Amygdala (tissue), 56 donors: Measurements from ENCODE around the gene ADAM29.
"Not testable (repeated sequence)": the region's sequence is repeated elsewhere in the genome, so short reads cannot be mapped to it uniquely, and the experiment has no call there.

ENCODE experiments used
- DNase-seq, 56 donors: peaks; one replicate each; lab custom pipeline; 2025; lab: John Stamatoyannopoulos, UW

Gene ADAM29

DNA sequence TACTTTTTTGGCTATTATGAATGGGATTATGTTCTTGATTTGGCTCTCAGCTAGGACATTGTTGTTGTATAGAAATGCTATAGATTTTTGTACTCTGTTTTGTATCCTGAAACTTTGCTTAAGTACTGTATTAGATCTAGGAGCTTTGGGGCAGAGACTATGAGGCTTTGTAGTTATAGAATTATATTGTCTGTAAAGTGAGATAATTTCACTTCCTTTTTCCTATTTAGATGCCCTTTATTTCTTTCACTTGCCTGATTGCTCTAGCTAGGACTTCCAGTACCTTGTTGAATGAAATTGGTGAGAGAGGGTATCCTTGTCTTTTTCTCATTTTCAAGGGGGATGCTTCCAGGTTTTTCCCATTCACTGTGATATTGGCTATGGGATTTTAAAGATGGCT lies 28.1 kb downstream of the ADAM29 start:
- no peak for DNase-seq

GRCh38 chr4:174948826-174949225 lies 30.7 kb downstream of the ADAM29 start:
- no peak for DNase-seq

- no peak for DNase-seq
Measured at GRCh38 chr4:174972911-174973310, 54.8 kb downstream of the ADAM29 start.

- peak in 5 of 56 donors; percentile 3 to 12 (median 5) for DNase-seq
Measured at GRCh38 chr4:174973336-174973735, 55.2 kb downstream of the ADAM29 start.

- DNase-seq, result no peak
Measured at GRCh38 chr4:174983128-174983750, 65.1 kb downstream of the ADAM29 start.

DNA sequence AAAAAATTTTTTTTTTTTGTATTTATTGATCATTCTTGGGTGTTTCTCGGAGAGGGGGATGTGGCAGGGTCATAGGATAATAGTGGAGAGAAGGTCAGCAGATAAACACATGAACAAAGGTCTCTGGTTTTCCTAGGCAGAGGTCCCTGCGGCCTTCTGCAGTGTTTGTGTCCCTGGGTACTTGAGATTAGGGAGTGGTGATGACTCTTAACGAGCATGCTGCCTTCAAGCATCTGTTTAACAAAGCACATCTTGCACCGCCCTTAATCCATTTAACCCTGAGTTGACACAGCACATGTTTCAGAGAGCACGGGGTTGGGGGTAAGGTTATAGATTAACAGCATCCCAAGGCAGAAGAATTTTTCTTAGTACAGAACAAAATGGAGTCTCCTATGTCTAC lies 65.7 kb downstream of the ADAM29 start:
- not testable (repeated sequence) for DNase-seq

GRCh38 chr4:174989791-174990190 lies 71.6 kb downstream of the ADAM29 start:
- DNase-seq, result no peak

DNA sequence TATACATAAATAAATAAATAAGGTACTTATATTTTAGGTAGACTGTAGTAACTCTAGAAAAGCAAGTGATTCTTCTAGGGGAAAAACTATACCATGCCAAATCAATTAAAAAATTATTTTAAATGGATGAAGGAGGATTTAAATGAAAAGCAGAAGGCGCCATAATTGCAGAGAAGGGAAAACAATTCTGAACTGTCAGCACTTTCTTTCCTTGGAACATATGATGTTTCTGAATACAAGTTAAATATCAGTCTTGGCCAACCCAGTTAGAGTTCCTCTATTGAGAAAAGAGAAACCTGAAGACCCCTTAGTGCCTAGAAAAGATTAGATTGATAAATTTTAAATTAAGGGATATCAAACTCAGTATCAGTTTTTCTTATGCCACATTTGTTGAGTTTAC lies 75.8 kb downstream of the ADAM29 start:
- DNase-seq, result no peak

- DNase-seq, result no peak
Measured at GRCh38 chr4:174996079-174996478, 77.9 kb downstream of the ADAM29 start.

GRCh38 chr4:174999407-174999806 lies 81.2 kb downstream of the ADAM29 start:
- no peak for DNase-seq

DNA sequence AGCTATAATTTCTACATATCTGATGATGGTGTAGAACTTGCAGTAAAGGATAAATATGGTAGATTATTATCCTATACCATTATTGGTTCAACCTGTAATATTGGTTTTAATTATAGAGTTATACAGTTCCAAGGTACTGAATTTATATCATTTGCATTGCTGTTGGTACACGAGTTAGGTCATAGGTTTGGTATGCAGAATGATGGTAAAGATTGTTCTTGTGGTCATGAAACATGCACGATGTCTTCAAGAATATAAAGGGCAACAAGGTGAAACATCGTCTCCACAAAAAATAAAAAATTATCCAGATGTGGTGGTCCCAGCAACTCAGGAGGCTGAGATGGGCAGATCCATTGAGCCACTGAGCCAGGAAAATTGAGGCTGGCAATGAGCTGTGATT lies 99.6 kb downstream of the ADAM29 start:
- no peak for DNase-seq

GRCh38 chr4:175019447-175019846 lies 101.3 kb downstream of the ADAM29 start:
- not testable (repeated sequence) for DNase-seq
